Neural cell (in vitro differentiated cells): Measurements from ENCODE around the gene CDC16.

Experiments used
- EP300 ChIP-seq: fragments of 450-650 bp; conservative IDR thresholded peaks from 2 replicates; pipeline ENCODE4 v1.6.1; 2014; ENCODE audit warnings: antibody characterized with exemption, mild to moderate bottlenecking, moderate library complexity; ENCODE audit not compliant: poor library complexity, severe bottlenecking
- TF ChIP-seq, protein P1 (sequence below): IDR thresholded peaks from 2 replicates; pipeline ENCODE4 v1.6.1; 2012; ENCODE audit warnings: borderline replicate concordance
- TF ChIP-seq, protein P2 (sequence below): fragments of 450-650 bp; IDR thresholded peaks from 2 replicates; pipeline ENCODE4 v1.5.1; 2014; ENCODE audit warnings: antibody characterized with exemption, mild to moderate bottlenecking, moderate library complexity; ENCODE audit not compliant: poor library complexity, severe bottlenecking

DNA sequence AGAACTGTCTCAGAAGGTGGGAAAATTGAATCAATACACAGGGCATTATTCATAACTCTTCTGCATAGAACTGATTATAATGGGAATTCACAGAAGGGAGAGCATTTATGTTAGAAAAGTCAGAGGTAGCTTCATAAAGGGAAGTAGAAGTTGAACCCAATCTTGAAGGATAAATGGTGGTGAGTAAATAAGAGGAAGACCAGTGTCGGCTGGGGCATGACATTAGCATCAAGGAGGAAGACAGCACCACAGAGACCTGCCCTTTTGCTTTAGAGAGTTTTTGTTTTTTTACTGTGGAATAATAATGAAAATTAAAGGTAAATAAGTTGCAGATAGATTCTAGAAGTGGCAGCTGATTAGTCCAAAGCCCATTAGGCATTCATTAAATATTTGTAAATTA is 21.9 kb downstream of the CDC16 start:
- TF ChIP-seq, protein P1, sequence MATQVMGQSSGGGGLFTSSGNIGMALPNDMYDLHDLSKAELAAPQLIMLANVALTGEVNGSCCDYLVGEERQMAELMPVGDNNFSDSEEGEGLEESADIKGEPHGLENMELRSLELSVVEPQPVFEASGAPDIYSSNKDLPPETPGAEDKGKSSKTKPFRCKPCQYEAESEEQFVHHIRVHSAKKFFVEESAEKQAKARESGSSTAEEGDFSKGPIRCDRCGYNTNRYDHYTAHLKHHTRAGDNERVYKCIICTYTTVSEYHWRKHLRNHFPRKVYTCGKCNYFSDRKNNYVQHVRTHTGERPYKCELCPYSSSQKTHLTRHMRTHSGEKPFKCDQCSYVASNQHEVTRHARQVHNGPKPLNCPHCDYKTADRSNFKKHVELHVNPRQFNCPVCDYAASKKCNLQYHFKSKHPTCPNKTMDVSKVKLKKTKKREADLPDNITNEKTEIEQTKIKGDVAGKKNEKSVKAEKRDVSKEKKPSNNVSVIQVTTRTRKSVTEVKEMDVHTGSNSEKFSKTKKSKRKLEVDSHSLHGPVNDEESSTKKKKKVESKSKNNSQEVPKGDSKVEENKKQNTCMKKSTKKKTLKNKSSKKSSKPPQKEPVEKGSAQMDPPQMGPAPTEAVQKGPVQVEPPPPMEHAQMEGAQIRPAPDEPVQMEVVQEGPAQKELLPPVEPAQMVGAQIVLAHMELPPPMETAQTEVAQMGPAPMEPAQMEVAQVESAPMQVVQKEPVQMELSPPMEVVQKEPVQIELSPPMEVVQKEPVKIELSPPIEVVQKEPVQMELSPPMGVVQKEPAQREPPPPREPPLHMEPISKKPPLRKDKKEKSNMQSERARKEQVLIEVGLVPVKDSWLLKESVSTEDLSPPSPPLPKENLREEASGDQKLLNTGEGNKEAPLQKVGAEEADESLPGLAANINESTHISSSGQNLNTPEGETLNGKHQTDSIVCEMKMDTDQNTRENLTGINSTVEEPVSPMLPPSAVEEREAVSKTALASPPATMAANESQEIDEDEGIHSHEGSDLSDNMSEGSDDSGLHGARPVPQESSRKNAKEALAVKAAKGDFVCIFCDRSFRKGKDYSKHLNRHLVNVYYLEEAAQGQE: no peak
- TF ChIP-seq, protein P2, sequence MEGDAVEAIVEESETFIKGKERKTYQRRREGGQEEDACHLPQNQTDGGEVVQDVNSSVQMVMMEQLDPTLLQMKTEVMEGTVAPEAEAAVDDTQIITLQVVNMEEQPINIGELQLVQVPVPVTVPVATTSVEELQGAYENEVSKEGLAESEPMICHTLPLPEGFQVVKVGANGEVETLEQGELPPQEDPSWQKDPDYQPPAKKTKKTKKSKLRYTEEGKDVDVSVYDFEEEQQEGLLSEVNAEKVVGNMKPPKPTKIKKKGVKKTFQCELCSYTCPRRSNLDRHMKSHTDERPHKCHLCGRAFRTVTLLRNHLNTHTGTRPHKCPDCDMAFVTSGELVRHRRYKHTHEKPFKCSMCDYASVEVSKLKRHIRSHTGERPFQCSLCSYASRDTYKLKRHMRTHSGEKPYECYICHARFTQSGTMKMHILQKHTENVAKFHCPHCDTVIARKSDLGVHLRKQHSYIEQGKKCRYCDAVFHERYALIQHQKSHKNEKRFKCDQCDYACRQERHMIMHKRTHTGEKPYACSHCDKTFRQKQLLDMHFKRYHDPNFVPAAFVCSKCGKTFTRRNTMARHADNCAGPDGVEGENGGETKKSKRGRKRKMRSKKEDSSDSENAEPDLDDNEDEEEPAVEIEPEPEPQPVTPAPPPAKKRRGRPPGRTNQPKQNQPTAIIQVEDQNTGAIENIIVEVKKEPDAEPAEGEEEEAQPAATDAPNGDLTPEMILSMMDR: no peak
- TF ChIP-seq EP300: no peak
